Fibroblast of mammary gland (primary cell): ENCODE data around the gene MLPH.

ENCODE experiments used
- DNase-seq: peaks from one replicate; pipeline ENCODE4 v3.0.0-alpha.2; 2010; ENCODE audit warnings: low read depth
- H3K4me3 ChIP-seq: 2 replicates; pipeline ENCODE4 v1.5.1; 2011; ENCODE audit warnings: low read depth, mild to moderate bottlenecking, low read length, moderate library complexity; ENCODE audit not compliant: control insufficient read depth
- CTCF ChIP-seq: conservative IDR thresholded peaks from 2 replicates; pipeline ENCODE4 v1.5.1; 2011; ENCODE audit warnings: low read depth, low read length, inconsistent platforms; ENCODE audit not compliant: control insufficient read depth, insufficient read depth

Gene MLPH

GRCh38 chr2:237449193-237449881, 37.7 kb upstream of the MLPH start:
- no peak overlapping the region for H3K4me3 ChIP-seq
- TF ChIP-seq CTCF = no peak
- peak; percentile 61 for DNase-seq

DNA sequence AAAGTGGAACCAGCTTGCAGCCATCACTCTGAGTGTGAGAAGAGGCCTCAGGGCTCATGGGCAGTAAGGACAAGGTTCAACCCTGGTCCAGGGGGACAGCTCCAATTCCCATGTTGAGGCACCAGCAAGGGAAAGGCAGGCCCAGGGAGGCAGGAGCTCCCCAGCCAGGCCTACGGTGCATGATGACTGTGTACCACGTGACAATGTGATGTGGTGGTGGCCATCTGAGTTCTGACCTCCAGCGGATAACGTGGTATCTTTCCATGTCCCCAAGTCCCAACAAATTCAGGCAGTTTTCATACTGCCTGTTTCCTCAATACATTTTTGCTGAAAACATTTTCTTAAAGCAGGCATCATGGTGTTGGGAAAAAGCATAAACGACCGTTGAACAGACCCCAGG, 36.9 kb upstream of the MLPH start:
- no peak for TF ChIP-seq CTCF
- H3K4me3 ChIP-seq = no peak overlapping the region
- DNase-seq = no peak

DNA sequence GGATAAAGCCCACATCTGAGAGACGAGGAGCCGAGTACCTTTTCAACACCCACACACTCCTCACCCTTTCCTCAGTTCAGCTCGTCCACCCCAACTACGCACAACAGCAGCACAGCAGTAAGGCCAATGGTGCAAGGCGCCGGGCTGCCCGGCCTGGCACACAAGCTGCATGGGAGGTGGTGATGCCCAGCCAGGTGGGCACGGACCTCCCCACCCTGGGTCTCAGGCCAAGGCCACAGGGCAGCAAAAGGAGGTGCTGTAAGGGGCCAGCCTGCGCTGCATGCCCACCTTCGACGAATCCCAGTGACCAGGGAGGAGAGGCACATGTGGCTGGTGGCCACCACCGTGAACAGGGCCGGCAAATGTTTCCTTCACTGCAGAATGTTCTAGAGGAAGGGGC, 36.5 kb upstream of the MLPH start:
- H3K4me3 ChIP-seq = no peak overlapping the region
- TF ChIP-seq CTCF = no peak
- DNase-seq = no peak

DNA sequence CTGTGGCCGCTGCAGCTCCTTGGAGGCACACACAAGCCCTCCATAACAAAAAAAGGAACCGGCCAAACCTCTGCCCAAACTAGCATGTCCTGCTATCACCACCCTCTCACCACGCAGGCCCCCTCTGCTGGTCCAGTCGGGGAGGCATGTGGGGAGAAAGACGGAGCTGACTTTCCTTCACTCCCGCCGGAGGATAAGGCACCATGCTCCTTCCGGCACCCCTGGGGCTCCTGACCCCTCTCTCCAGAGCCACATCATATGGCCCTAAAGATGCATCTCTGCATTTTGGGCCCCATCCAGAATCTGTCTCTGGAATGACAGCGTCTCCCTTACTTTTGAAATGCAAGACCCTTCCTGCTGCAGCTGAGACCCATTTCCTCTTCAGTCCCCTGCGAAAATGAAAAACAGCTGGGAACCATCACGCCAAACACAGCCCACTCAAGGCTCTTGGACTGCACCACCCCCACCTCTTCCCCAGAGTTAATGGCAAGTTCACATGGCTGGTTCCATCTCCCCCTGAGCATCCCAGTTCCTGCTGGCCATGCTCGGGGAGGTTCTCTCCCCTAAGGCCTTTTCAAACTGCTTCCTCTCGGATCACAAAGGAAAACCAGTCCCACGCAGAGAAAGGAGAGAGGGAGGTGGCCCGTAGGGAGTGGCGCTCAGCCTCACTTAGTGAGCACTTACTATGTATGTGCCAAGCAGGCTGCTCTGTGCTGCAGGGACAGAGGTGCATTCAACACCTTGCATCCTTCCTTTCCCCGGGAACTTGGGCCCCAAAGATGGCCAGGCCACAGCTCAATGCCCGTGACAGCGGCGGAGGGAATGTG, 35.2 kb upstream of the MLPH start:
- no peak overlapping the region for H3K4me3 ChIP-seq
- peak; percentile 43 for DNase-seq
- peak; percentile 46 for TF ChIP-seq CTCF

- peak; percentile 54 for DNase-seq
- TF ChIP-seq CTCF = no peak
- no peak overlapping the region for H3K4me3 ChIP-seq
These were observed 34.2 kb upstream of the MLPH start for GRCh38 chr2:237452861-237453260.

GRCh38 chr2:237453671-237454070, 33.4 kb upstream of the MLPH start:
- H3K4me3 ChIP-seq = no peak overlapping the region
- no peak for TF ChIP-seq CTCF
- no peak for DNase-seq
